Measurements from ENCODE around the gene APOA4. TPM values are rescaled to one million over a fixed set of nuclear protein-coding genes. Genes with fewer than 3 reads are reported as not detected.

The APOA4 gene
- total and polyA plus RNA-seq, 2 of the 13 experiments (the other 11 are each of a cell fraction or from before 2014, with no cell fraction given): 3.8 to 7.2 TPM

GRCh38 chr11:116833816-116834534 is 10.9 kb upstream of the APOA4 start (continued):
- TF ChIP-seq SNAPC4 (CRISPR knock-in tag; IDR thresholded peaks at IDR 0.05) (no peak), KDM6A (CRISPR knock-in tag; IDR thresholded peaks at IDR 0.05; ENCODE audit: low read depth) (no peak), ZBTB44 (CRISPR knock-in tag; IDR thresholded peaks at IDR 0.05) (no peak), HES4 (CRISPR knock-in tag; IDR thresholded peaks at IDR 0.05; ENCODE audit: borderline replicate concordance) (no peak), ZFP41 (CRISPR knock-in tag; IDR thresholded peaks at IDR 0.05; ENCODE audit: borderline replicate concordance) (peak; percentile 19; the same call in 1 of the 2 replicates), NFYC (CRISPR knock-in tag; IDR thresholded peaks at IDR 0.05) (no peak), ZNF780A (CRISPR knock-in tag; IDR thresholded peaks at IDR 0.05) (no peak), MTF2 (CRISPR knock-in tag; IDR thresholded peaks at IDR 0.05; ENCODE audit: borderline replicate concordance) (no peak), ZMAT5 (CRISPR knock-in tag; IDR thresholded peaks at IDR 0.05; ENCODE audit: borderline replicate concordance, low read depth) (no peak), BRF2 (CRISPR knock-in tag; IDR thresholded peaks at IDR 0.05) (0 out of 2 replicates have a peak, but pooled peaks have one; percentile 22), IKZF5 (CRISPR knock-in tag; IDR thresholded peaks at IDR 0.05) (peak; percentile 79), HNRNPLL (IDR thresholded peaks at IDR 0.05; ENCODE audit: low read depth, low read length, poor library complexity, severe bottlenecking) (no peak), MEF2D (CRISPR knock-in tag; IDR thresholded peaks at IDR 0.05) (peak; percentile 63; the same call in 1 of the 2 replicates), FOSL1 (CRISPR knock-in tag; IDR thresholded peaks at IDR 0.05; ENCODE audit: borderline replicate concordance) (no peak), ARHGAP35 (CRISPR knock-in tag; IDR thresholded peaks at IDR 0.05; ENCODE audit: borderline replicate concordance) (no peak), TAF1 (CRISPR knock-in tag; IDR thresholded peaks at IDR 0.05) (peak; percentile 36; the same call in 1 of the 2 replicates), TBP (CRISPR knock-in tag; IDR thresholded peaks at IDR 0.05) (no peak), MXI1 (IDR thresholded peaks at IDR 0.05; ENCODE audit: borderline replicate concordance, low read depth, low read length) (peak; percentile 57; the same call in 1 of the 3 replicates), PTBP1 (IDR thresholded peaks at IDR 0.05; ENCODE audit: low read depth, low read length, poor library complexity, severe bottlenecking) (no peak)

All from HepG2 (cell line).